Measurements from ENCODE around the gene STK10.

- TF ChIP-seq CTCF (IDR thresholded peaks at IDR 0.05; ENCODE audit: control extremely low read depth in 1 of 3, insufficient read depth in 1 of 3, low read depth in 1 of 3, low read length in 3 of 3): no peak
- no peak for TF ChIP-seq ATF2 (IDR thresholded peaks at IDR 0.05; ENCODE audit: low read length)
- no peak for TF ChIP-seq HDAC2 (IDR thresholded peaks at IDR 0.05; ENCODE audit: borderline replicate concordance in 1 of 2, low read depth in 2 of 2, low read length in 2 of 2)
- no peak for TF ChIP-seq RAD21 (IDR thresholded peaks at IDR 0.05 in 1 of 2, conservative IDR thresholded peaks at IDR 0.05 in 1 of 2; ENCODE audit: low read depth in 2 of 2, low read length in 2 of 2)
- no peak for TF ChIP-seq USF2 (IDR thresholded peaks at IDR 0.05; ENCODE audit: low read length)
- no peak for TF ChIP-seq POLR2A (IDR thresholded peaks at IDR 0.05; ENCODE audit: control extremely low read depth in 1 of 2, low read depth in 2 of 2, low read length in 2 of 2)
- no peak for TF ChIP-seq TBP (IDR thresholded peaks at IDR 0.05; ENCODE audit: low read depth, low read length)
- no peak for TF ChIP-seq EZH2 (IDR thresholded peaks at IDR 0.05; ENCODE audit: low read depth, low read length, severe bottlenecking)
- no peak for TF ChIP-seq MAFK (IDR thresholded peaks at IDR 0.05; ENCODE audit: low read depth, low read length)
- no peak for TF ChIP-seq TAF1 (IDR thresholded peaks at IDR 0.05; ENCODE audit: low read depth, low read length)
- no peak for TF ChIP-seq YY1 (IDR thresholded peaks at IDR 0.05; ENCODE audit: low read depth, low read length)
Observed at GRCh38 chr5:172156541-172156994, 31.5 kb downstream of the STK10 start.

Data from H1 (cell line).